OCI-LY7 (cell line): ENCODE results near the gene BPIFB4. TPM values are rescaled to one million over a fixed set of nuclear protein-coding genes. Genes with fewer than 3 reads are reported as not detected.

Source experiments
- BruUV-seq: library from RNA; stranded (reverse); fragments of 400-500 nt; replicated peaks from 2 replicates; lab custom pipeline; 2021; lab: Mats Ljungman, UMichigan
- CTCF ChIA-PET: fragments of 300-600 bp; sonication (Branson Sonifier 250); formaldehyde crosslinking; loops from one replicate; lab custom pipeline; 2022; ENCODE audit warnings: antibody characterized with exemption; ENCODE audit not compliant: unreplicated experiment; lab: Charles Lee
- POLR2A ChIA-PET: fragments of 300-600 bp; sonication (Branson Sonifier 250); formaldehyde crosslinking; loops from one replicate; lab custom pipeline; 2022; ENCODE audit warnings: antibody characterized with exemption; lab: Charles Lee
- DNase-seq: peaks from one replicate; pipeline ENCODE4 v3.0.0-alpha.2; 2015; ENCODE audit warnings: low spot score
- H2AFZ ChIP-seq: fragments of 200-600 bp; sonication (generic), shearing (Covaris generic); 2 replicates; pipeline ENCODE4 v1.6.1; 2014; ENCODE audit warnings: mild to moderate bottlenecking, antibody characterized with exemption, low read length, moderate library complexity
- H3K27ac ChIP-seq: fragments of 200-600 bp; sonication (generic); 2 replicates; pipeline ENCODE4 v1.5.1; 2014; ENCODE audit warnings: mixed run types, low read depth, mild to moderate bottlenecking, moderate library complexity, low read length, inconsistent platforms; ENCODE audit not compliant: poor library complexity, severe bottlenecking
- H3K36me3 ChIP-seq: fragments of 200-600 bp; sonication (generic); 2 replicates; pipeline ENCODE4 v1.6.1; 2014; ENCODE audit warnings: mild to moderate bottlenecking, antibody characterized with exemption, low read length, moderate library complexity, mixed read lengths; ENCODE audit not compliant: insufficient read depth
- H3K4me1 ChIP-seq: fragments of 200-600 bp; sonication (generic); 2 replicates; pipeline ENCODE4 v1.5.1; 2014; ENCODE audit warnings: mild to moderate bottlenecking, low read length; ENCODE audit not compliant: insufficient read depth, poor library complexity, severe bottlenecking
- H3K4me2 ChIP-seq: fragments of 200-600 bp; sonication (generic); 2 replicates; pipeline ENCODE4 v1.6.1; 2014; ENCODE audit warnings: mild to moderate bottlenecking, low read length
- H3K4me3 ChIP-seq: fragments of 200-600 bp; sonication (generic); 2 replicates; pipeline ENCODE4 v1.5.1; 2014; ENCODE audit warnings: mild to moderate bottlenecking, low read depth, low read length; ENCODE audit not compliant: poor library complexity, severe bottlenecking
- H3K79me2 ChIP-seq: fragments of 200-600 bp; sonication (generic); 2 replicates; pipeline ENCODE4 v1.6.1; 2016; ENCODE audit warnings: low read depth, mild to moderate bottlenecking, low read length, moderate library complexity, mixed read lengths; ENCODE audit not compliant: insufficient read depth
- H3K9me2 ChIP-seq: fragments of 200-600 bp; sonication (generic); 2 replicates; pipeline ENCODE4 v1.6.1; 2016; ENCODE audit warnings: mild to moderate bottlenecking, low read length, mixed read lengths; ENCODE audit not compliant: insufficient read depth
- H3K9me3 ChIP-seq: fragments of 200-600 bp; sonication (generic); 2 replicates; pipeline ENCODE4 v1.6.1; 2014; ENCODE audit warnings: mild to moderate bottlenecking, mixed run types, low read length, mixed read lengths
- H4K20me1 ChIP-seq: fragments of 200-600 bp; sonication (generic); 2 replicates; pipeline ENCODE4 v1.6.1; 2014; ENCODE audit warnings: mild to moderate bottlenecking, antibody characterized with exemption, low read length, moderate library complexity, mixed read lengths; ENCODE audit not compliant: insufficient read depth
- CTCF ChIP-seq: fragments of 200-600 bp; sonication (generic); conservative IDR thresholded peaks from 2 replicates; pipeline ENCODE4 v1.5.1; 2014; ENCODE audit warnings: mild to moderate bottlenecking, antibody characterized with exemption, low read length, moderate library complexity, mixed read lengths
- EZH2phosphoT487 ChIP-seq: fragments of 200-600 bp; sonication (generic); IDR thresholded peaks from 2 replicates; pipeline ENCODE4 v1.6.1; 2018; ENCODE audit warnings: low read depth, borderline replicate concordance, mild to moderate bottlenecking, mixed run types, antibody characterized with exemption, low read length, moderate library complexity, mixed read lengths
- intact Hi-C: fragments of 100-400 bp; cut with micrococcal nuclease; formaldehyde crosslinking; loops from one replicate; pipeline ENCODE4 v1.10.0; 2022; ENCODE audit not compliant: unreplicated experiment
- total RNA-seq, 2 experiments: library from RNA; depleted of rRNA in 1 of 2; stranded (reverse); fragments of >200 nt in 1 of 2; shearing (Covaris generic) in 1 of 2; gene quantifications; 2 replicates each; pipeline ENCODE4 v1.2.3, GENCODE V29; 2014 to 2022

BPIFB4 gene
- total RNA-seq, 2 experiments from 2014 or later, result not detected

GRCh38 chr20:33038243-33038642 lies 41.2 kb upstream of the BPIFB4 start:
- Histone ChIP-seq H3K27ac (no peak overlapping the region), H4K20me1 (no peaks in the 10 kb centered on the region), H3K79me2 (no peaks in the 10 kb centered on the region), H3K9me3 (no peaks in the 10 kb centered on the region), H2AFZ (no peak overlapping the region), H3K4me2 (no peak overlapping the region), H3K4me1 (no peaks in the 10 kb centered on the region), H3K36me3 (no peaks in the 10 kb centered on the region), H3K9me2 (no peaks in the 10 kb centered on the region), H3K4me3 (no peak overlapping the region)
- TF ChIP-seq CTCF, result no peak
- no peak for TF ChIP-seq EZH2phosphoT487
- no TSS peak for BruUV-seq
- CTCF ChIA-PET, result no interaction called here
- DNase-seq, result no peak
- POLR2A ChIA-PET, result no interaction called here
- intact Hi-C loops, result no loop called here

- Histone ChIP-seq H3K36me3 (no peaks in the 10 kb centered on the region), H3K9me3 (no peaks in the 10 kb centered on the region), H3K4me3 (no peak overlapping the region), H3K9me2 (no peaks in the 10 kb centered on the region), H4K20me1 (no peaks in the 10 kb centered on the region), H3K4me2 (no peak overlapping the region), H3K27ac (no peak overlapping the region), H3K4me1 (no peaks in the 10 kb centered on the region), H3K79me2 (no peaks in the 10 kb centered on the region), H2AFZ (no peak overlapping the region)
- no TSS peak for BruUV-seq
- DNase-seq, result no peak
- POLR2A ChIA-PET, result no interaction called here
- CTCF ChIA-PET, result no interaction called here
- intact Hi-C loops, result no loop called here
- no peak for TF ChIP-seq CTCF
- TF ChIP-seq EZH2phosphoT487, result no peak
These were observed 37.0 kb upstream of the BPIFB4 start for GRCh38 chr20:33042430-33042829.

- CTCF ChIA-PET, result no interaction called here
- BruUV-seq, result no TSS peak
- Histone ChIP-seq H3K9me2 (no peaks in the 10 kb centered on the region), H3K4me3 (no peak overlapping the region), H3K4me1 (no peaks in the 10 kb centered on the region), H4K20me1 (no peaks in the 10 kb centered on the region), H2AFZ (no peak overlapping the region), H3K36me3 (no peaks in the 10 kb centered on the region), H3K9me3 (no peaks in the 10 kb centered on the region), H3K4me2 (no peak overlapping the region), H3K27ac (no peak overlapping the region), H3K79me2 (no peaks in the 10 kb centered on the region)
- POLR2A ChIA-PET, result interaction anchor here (0.6 kb wide), 1 partner anchor 505 kb away, joined by 3 read pairs; no protein-coding TSS in a partner anchor
- TF ChIP-seq EZH2phosphoT487 (no peak), CTCF (no peak)
- intact Hi-C loops, result no loop called here
- DNase-seq, result no peak
These were observed 36.3 kb upstream of the BPIFB4 start for GRCh38 chr20:33042983-33043730.
